ENCODE data around the gene ZBTB48.

- no peak for TF ChIP-seq POLR2A (IDR thresholded peaks at IDR 0.05)
- no peak for TF ChIP-seq CTCF (IDR thresholded peaks at IDR 0.05)
These were observed 56.3 kb downstream of the ZBTB48 start for GRCh38 chr1:6635910-6636760.

Measured in heart left ventricle (tissue), 13 donors.